ENCODE results near the gene CENPO.

CENPO gene

DNA sequence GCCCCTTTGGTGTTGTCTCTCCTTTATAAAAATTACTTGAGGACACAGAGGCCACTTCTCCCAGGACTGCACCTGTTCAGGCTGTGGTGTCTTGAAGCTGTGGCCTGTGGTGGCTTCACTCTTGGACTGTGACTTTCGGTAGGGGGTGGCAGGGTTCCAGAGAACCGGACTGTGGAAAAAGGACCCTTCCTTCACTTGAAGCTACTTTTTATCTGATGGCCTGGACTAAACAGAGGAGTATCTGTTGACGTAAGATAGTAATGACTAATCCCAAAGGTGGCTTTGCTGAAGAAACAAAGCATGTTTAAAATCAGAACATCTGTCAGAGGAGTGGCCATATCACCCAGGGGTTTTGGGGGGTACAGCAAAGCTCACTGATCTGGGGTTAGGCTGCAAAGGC, 60.8 kb downstream of the CENPO start:
- Histone ChIP-seq H3K9me3 (ENCODE audit: control insufficient read depth, low read length) (no peaks in the 10 kb centered on the region), H3K27me3 (ENCODE audit: control insufficient read depth, insufficient read depth, low read length) (no peaks in the 10 kb centered on the region), H3K79me2 (no peaks in the 10 kb centered on the region), H3K36me3 (ENCODE audit: control insufficient read depth, insufficient read depth, low read length) (no peaks in the 10 kb centered on the region), H3K4me2 (ENCODE audit: low read length) (no peak overlapping the region), H2AFZ (no peak overlapping the region), H3K4me1 (no peaks in the 10 kb centered on the region), H3K9ac (no peak overlapping the region), H3K27ac (peak overlapping the region; percentile 44), H3K4me3 (ENCODE audit: low read depth, low read length) (no peak overlapping the region)
- TF ChIP-seq, protein P1, sequence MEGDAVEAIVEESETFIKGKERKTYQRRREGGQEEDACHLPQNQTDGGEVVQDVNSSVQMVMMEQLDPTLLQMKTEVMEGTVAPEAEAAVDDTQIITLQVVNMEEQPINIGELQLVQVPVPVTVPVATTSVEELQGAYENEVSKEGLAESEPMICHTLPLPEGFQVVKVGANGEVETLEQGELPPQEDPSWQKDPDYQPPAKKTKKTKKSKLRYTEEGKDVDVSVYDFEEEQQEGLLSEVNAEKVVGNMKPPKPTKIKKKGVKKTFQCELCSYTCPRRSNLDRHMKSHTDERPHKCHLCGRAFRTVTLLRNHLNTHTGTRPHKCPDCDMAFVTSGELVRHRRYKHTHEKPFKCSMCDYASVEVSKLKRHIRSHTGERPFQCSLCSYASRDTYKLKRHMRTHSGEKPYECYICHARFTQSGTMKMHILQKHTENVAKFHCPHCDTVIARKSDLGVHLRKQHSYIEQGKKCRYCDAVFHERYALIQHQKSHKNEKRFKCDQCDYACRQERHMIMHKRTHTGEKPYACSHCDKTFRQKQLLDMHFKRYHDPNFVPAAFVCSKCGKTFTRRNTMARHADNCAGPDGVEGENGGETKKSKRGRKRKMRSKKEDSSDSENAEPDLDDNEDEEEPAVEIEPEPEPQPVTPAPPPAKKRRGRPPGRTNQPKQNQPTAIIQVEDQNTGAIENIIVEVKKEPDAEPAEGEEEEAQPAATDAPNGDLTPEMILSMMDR (IDR thresholded peaks at IDR 0.05): no peak

DNA sequence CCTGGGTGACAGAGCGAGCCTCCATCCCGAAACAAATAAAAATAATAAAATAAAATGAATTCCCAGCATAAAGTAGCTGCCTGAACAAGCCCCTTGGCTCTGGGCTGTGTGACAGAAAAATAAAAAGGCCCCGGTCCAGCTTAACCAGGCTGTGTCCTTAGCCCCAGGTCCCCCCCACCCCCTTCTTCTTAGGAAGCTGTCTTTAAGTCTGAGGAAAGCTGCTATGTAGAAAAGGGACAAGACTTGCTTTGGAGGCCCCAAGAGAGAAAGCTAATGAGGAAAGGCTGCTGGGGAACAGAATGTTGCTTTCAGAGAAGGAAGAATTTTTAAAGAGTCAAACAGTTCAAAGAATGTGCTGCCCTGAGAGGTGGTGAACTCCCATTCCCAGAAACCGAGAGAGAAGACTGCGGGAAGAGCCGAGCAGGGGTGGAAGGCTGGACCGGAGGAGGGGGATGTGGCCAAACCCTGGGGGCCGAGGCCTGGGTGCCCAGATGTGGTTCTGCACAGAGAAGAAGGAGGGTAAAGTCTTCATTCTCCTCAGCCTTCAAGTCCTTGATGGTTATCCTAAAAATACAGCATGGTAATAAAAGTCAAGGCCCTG, 61.9 kb downstream of the CENPO start:
- Histone ChIP-seq H3K9me3 (ENCODE audit: control insufficient read depth, low read length) (no peaks in the 10 kb centered on the region), H3K79me2 (no peaks in the 10 kb centered on the region), H3K4me3 (ENCODE audit: low read depth, low read length) (no peak overlapping the region), H3K27me3 (ENCODE audit: control insufficient read depth, insufficient read depth, low read length) (no peaks in the 10 kb centered on the region), H2AFZ (no peak overlapping the region), H3K4me1 (no peaks in the 10 kb centered on the region), H3K9ac (no peak overlapping the region), H3K27ac (peak overlapping the region; percentile 67), H3K4me2 (ENCODE audit: low read length) (no peak overlapping the region), H3K36me3 (ENCODE audit: control insufficient read depth, insufficient read depth, low read length) (no peaks in the 10 kb centered on the region)
- TF ChIP-seq, protein P1 (IDR thresholded peaks at IDR 0.05): no peak

GRCh38 chr2:24855726-24856125, 62.5 kb downstream of the CENPO start:
- no peaks in the 10 kb centered on the region for H3K36me3 ChIP-seq (ENCODE audit: control insufficient read depth, insufficient read depth, low read length)
- H2AFZ ChIP-seq: no peak overlapping the region
- no peak overlapping the region for H3K4me3 ChIP-seq (ENCODE audit: low read depth, low read length)
- no peaks in the 10 kb centered on the region for H3K4me1 ChIP-seq
- TF ChIP-seq, protein P1 (IDR thresholded peaks at IDR 0.05): no peak
- no peaks in the 10 kb centered on the region for H3K27me3 ChIP-seq (ENCODE audit: control insufficient read depth, insufficient read depth, low read length)
- H3K4me2 ChIP-seq (ENCODE audit: low read length): no peak overlapping the region
- H3K27ac ChIP-seq: peak overlapping the region; percentile 67
- H3K9ac ChIP-seq: no peak overlapping the region
- H3K79me2 ChIP-seq: no peaks in the 10 kb centered on the region
- H3K9me3 ChIP-seq (ENCODE audit: control insufficient read depth, low read length): no peaks in the 10 kb centered on the region

DNA sequence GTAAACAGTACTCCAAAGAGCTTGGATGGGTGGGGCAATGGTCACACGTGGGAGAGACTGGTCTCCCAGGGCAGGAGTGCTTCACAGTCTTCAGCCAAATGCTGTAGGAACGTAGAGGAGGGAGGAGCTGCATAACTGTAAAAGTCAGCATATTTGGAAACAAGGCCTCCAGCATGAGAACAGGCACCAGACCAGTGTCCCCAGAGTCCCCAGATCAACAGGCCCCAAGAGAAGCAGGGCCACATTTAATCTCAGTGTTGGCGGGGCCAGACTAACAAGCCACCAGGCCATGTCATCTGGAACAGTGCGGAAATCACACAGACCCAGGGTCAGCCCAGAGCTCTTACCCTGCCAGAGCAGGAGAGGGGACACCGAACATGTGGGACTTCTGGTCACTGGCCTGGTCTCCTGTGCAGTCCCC, 63.6 kb downstream of the CENPO start:
- TF ChIP-seq, protein P1 (IDR thresholded peaks at IDR 0.05): no peak
- no peaks in the 10 kb centered on the region for H3K27me3 ChIP-seq (ENCODE audit: control insufficient read depth, insufficient read depth, low read length)
- H3K27ac ChIP-seq: peak overlapping the region; percentile 67
- H3K4me2 ChIP-seq (ENCODE audit: low read length): no peak overlapping the region
- H3K36me3 ChIP-seq (ENCODE audit: control insufficient read depth, insufficient read depth, low read length): no peaks in the 10 kb centered on the region
- no peak overlapping the region for H2AFZ ChIP-seq
- H3K9me3 ChIP-seq (ENCODE audit: control insufficient read depth, low read length): no peaks in the 10 kb centered on the region
- no peak overlapping the region for H3K9ac ChIP-seq
- no peaks in the 10 kb centered on the region for H3K79me2 ChIP-seq
- H3K4me1 ChIP-seq: no peaks in the 10 kb centered on the region
- no peak overlapping the region for H3K4me3 ChIP-seq (ENCODE audit: low read depth, low read length)

DNA sequence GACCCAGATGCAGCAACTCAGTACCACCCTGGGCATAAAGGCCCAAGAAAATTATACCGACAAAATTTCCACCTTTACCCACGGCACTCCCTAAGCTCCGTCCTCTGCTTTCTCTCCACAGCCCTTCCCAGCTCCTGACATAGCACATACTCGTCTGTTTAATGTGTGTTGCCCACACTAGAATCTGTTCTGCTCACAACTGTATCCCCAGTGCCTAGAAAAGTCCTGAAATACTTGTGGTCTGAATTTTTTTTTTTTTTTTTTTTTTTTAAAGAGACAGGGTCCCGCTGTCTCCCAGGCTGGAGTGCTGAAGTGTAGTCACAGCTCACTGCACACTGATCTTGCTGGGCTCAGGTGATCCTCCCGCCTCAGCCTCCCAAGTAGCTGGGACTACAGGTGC, 64.5 kb downstream of the CENPO start:
- no peak overlapping the region for H3K27ac ChIP-seq
- H3K4me1 ChIP-seq: no peaks in the 10 kb centered on the region
- H3K4me3 ChIP-seq (ENCODE audit: low read depth, low read length): no peak overlapping the region

More for the DNA sequence above, 64.5 kb downstream of the CENPO start:
- H3K79me2 ChIP-seq: no peaks in the 10 kb centered on the region
- no peak overlapping the region for H3K9ac ChIP-seq
- H3K4me2 ChIP-seq (ENCODE audit: low read length): no peak overlapping the region
- TF ChIP-seq, protein P1 (IDR thresholded peaks at IDR 0.05): no peak
- no peaks in the 10 kb centered on the region for H3K36me3 ChIP-seq (ENCODE audit: control insufficient read depth, insufficient read depth, low read length)
- no peaks in the 10 kb centered on the region for H3K27me3 ChIP-seq (ENCODE audit: control insufficient read depth, insufficient read depth, low read length)
- H3K9me3 ChIP-seq (ENCODE audit: control insufficient read depth, low read length): no peaks in the 10 kb centered on the region
- no peak overlapping the region for H2AFZ ChIP-seq
